Raji (cell line): ENCODE data around the gene TSKU.

ENCODE experiments used
- POLR2A ChIP-seq: IDR thresholded peaks from 2 replicates; pipeline ENCODE4 v1.6.1; 2011; ENCODE audit warnings: low read depth, low read length, control low read depth; ENCODE audit not compliant: insufficient read depth

Gene TSKU

GRCh38 chr11:76787271-76787670, 4.1 kb downstream of the TSKU start:
- no peak for TF ChIP-seq POLR2A

- no peak for TF ChIP-seq POLR2A
Observed at GRCh38 chr11:76787911-76788596, 4.9 kb downstream of the TSKU start.

GRCh38 chr11:76788661-76789442, 5.7 kb downstream of the TSKU start:
- TF ChIP-seq POLR2A = no peak

- no peak for TF ChIP-seq POLR2A
Observed at GRCh38 chr11:76789443-76789719, 6.2 kb downstream of the TSKU start.

- no peak for TF ChIP-seq POLR2A
Observed at GRCh38 chr11:76790251-76790650, 7.1 kb downstream of the TSKU start.

- no peak for TF ChIP-seq POLR2A
Observed at GRCh38 chr11:76791861-76792260, 8.7 kb downstream of the TSKU start.

GRCh38 chr11:76792505-76793264, 9.5 kb downstream of the TSKU start:
- TF ChIP-seq POLR2A = no peak

GRCh38 chr11:76793391-76794291, 10.5 kb downstream of the TSKU start:
- TF ChIP-seq POLR2A = no peak

GRCh38 chr11:76794371-76795289, 11.5 kb downstream of the TSKU start:
- no peak for TF ChIP-seq POLR2A

- no peak for TF ChIP-seq POLR2A
Observed at GRCh38 chr11:76795290-76795935, 12.3 kb downstream of the TSKU start.

GRCh38 chr11:76795936-76796441, 12.8 kb downstream of the TSKU start:
- no peak for TF ChIP-seq POLR2A

- TF ChIP-seq POLR2A = no peak
Observed at GRCh38 chr11:76796511-76797198, 13.5 kb downstream of the TSKU start.
